HepG2 (cell line): Measurements from ENCODE around the gene ARL5A. TPM values are rescaled to one million over a fixed set of nuclear protein-coding genes. Genes with fewer than 3 reads are reported as not detected.
A peak's percentile ranks its signal among the peaks of the same experiment; 100 is the strongest.

Experiments
- EHMT2 ChIP-seq: fragments of 200-600 bp; sonication (generic); IDR thresholded peaks from 2 replicates; pipeline ENCODE4 v1.7.0; 2017; ENCODE audit warnings: antibody characterized with exemption, low read depth, low read length, borderline replicate concordance
- TCF7 ChIP-seq: sonication (generic); IDR thresholded peaks from 2 replicates; pipeline ENCODE4 v1.6.1; 2016; ENCODE audit warnings: antibody characterized with exemption, low read depth
- ZNF30 ChIP-seq: sonication (generic); formaldehyde crosslinking; IDR thresholded peaks from 2 replicates; pipeline ENCODE4 v1.5.0; 2020; ENCODE audit warnings: mild to moderate bottlenecking, missing genetic modification reagents
- ZNF44 ChIP-seq: sonication (generic); formaldehyde crosslinking; IDR thresholded peaks from 2 replicates; pipeline ENCODE4 v1.5.1; 2020; ENCODE audit warnings: mild to moderate bottlenecking, missing genetic modification reagents
- polyA plus RNA-seq, 8 experiments: library from polyadenylated mRNA; depleted of rRNA in 3 of 8; stranded (reverse) in 7 of 8; unstranded in 1 of 8; fragments of >200 nt; fragmentation: Illumina TruSeq in 4 of 8; extraction: Trizol in 4 of 8; gene quantifications; 2 replicates each; pipeline versions ENCODE4 v1.2.1 to v1.2.3, GENCODE V29; 2011 to 2016; ENCODE audit warnings: low read depth in 4 of 8, missing spikeins in 1 of 8, mixed read lengths in 1 of 8; ENCODE audit not compliant: insufficient read depth in 1 of 8
- total RNA-seq, 5 experiments: library from RNA; depleted of rRNA; stranded (reverse); fragments of >200 nt; fragmentation: Illumina TruSeq; extraction: Trizol; gene quantifications; 2 replicates each; pipeline ENCODE4 v1.2.3, GENCODE V29; 2016; ENCODE audit warnings: low read depth in 1 of 5
- TF ChIP-seq, protein P1 (sequence below): IDR thresholded peaks from 2 replicates; pipeline ENCODE4 v1.6.1; 2016; ENCODE audit warnings: missing genetic modification reagents, missing compliant biosample characterization
- TF ChIP-seq, protein P2 (sequence below): sonication (generic); formaldehyde crosslinking; IDR thresholded peaks from 2 replicates; pipeline ENCODE4 v1.5.0; 2020; ENCODE audit warnings: missing genetic modification reagents
- TF ChIP-seq, protein P3 (sequence below): sonication (generic); formaldehyde crosslinking; IDR thresholded peaks from 2 replicates; pipeline ENCODE4 v1.5.1; 2020; ENCODE audit warnings: mild to moderate bottlenecking, missing genetic modification reagents, borderline replicate concordance
- TF ChIP-seq, protein P4 (sequence below): sonication (generic); formaldehyde crosslinking; IDR thresholded peaks from 2 replicates; pipeline ENCODE4 v1.4.0; 2020; ENCODE audit warnings: missing genetic modification reagents
- TF ChIP-seq, protein P5 (sequence below): IDR thresholded peaks from 2 replicates; pipeline ENCODE4 v1.6.1; 2016; ENCODE audit warnings: missing compliant biosample characterization, missing genetic modification reagents, borderline replicate concordance
- TF ChIP-seq, protein P6 (sequence below): sonication (generic); formaldehyde crosslinking; IDR thresholded peaks from 2 replicates; pipeline ENCODE4 v1.4.0; 2020; ENCODE audit warnings: mild to moderate bottlenecking, missing genetic modification reagents

Gene ARL5A
- total and polyA plus RNA-seq, 2 of the 13 experiments (the other 11 are each of a cell fraction or from before 2014, with no cell fraction given): 47.5 to 149 TPM

DNA sequence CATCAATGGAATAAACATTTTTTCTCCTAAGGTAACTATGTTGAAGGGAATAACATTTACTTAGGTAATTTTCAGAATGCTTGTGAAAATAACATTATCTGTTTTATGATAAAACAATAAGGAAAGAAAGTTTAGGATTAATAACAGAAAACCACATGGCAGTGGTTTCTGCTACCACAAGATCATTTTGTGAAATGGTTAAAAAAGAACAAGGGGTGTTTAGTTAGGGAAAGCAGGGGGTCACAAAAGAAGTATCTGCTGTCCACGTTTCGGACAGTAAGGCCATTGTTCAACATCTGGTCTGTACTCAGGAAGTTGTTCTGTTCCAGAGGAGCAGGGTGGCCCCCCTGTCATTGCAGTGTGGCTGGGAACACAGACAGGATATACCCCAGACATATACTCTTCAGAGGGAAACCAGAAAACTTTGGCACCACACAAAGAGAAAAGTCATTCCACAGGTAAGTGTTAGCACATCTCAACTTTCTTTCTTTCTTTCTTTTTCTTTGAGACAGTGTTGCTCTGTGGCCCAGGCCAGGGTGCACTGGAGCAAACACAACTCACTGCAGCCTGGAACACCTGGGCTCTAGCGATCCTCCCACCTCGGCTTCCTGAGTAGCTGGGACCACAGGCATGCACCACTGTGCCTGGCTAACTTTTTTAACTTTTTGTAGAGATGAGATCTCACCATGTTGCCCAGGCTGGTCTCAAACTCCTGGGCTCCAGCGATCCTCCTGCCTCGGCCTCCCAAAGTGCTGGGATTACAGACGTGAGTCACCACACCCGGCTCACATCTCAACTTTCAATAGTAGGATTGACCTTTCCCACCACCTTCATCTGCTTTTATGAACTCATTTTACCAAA lies 14.8 kb upstream of the ARL5A start (continued):
- TF ChIP-seq, protein P1, sequence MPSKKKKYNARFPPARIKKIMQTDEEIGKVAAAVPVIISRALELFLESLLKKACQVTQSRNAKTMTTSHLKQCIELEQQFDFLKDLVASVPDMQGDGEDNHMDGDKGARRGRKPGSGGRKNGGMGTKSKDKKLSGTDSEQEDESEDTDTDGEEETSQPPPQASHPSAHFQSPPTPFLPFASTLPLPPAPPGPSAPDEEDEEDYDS: peak; percentile 29; the same call in 1 of the 2 replicates
- TF ChIP-seq TCF7 (no peak; the same call in none of the 2 replicates), EHMT2 (no peak; the same call in 1 of the 2 replicates), ZNF44 (CRISPR knock-in tag) (no peak), ZNF30 (CRISPR knock-in tag) (no peak)
- TF ChIP-seq, protein P2, sequence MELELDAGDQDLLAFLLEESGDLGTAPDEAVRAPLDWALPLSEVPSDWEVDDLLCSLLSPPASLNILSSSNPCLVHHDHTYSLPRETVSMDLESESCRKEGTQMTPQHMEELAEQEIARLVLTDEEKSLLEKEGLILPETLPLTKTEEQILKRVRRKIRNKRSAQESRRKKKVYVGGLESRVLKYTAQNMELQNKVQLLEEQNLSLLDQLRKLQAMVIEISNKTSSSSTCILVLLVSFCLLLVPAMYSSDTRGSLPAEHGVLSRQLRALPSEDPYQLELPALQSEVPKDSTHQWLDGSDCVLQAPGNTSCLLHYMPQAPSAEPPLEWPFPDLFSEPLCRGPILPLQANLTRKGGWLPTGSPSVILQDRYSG (CRISPR knock-in tag): no peak
- TF ChIP-seq, protein P3, sequence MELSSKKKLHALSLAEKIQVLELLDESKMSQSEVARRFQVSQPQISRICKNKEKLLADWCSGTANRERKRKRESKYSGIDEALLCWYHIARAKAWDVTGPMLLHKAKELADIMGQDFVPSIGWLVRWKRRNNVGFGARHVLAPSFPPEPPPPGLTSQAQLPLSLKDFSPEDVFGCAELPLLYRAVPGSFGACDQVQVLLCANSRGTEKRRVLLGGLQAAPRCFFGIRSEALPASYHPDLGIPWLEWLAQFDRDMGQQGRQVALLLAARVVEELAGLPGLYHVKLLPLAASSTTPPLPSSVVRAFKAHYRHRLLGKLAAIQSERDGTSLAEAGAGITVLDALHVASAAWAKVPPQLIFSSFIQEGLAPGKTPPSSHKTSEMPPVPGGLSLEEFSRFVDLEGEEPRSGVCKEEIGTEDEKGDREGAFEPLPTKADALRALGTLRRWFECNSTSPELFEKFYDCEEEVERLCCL (CRISPR knock-in tag): no peak
- TF ChIP-seq, protein P4, sequence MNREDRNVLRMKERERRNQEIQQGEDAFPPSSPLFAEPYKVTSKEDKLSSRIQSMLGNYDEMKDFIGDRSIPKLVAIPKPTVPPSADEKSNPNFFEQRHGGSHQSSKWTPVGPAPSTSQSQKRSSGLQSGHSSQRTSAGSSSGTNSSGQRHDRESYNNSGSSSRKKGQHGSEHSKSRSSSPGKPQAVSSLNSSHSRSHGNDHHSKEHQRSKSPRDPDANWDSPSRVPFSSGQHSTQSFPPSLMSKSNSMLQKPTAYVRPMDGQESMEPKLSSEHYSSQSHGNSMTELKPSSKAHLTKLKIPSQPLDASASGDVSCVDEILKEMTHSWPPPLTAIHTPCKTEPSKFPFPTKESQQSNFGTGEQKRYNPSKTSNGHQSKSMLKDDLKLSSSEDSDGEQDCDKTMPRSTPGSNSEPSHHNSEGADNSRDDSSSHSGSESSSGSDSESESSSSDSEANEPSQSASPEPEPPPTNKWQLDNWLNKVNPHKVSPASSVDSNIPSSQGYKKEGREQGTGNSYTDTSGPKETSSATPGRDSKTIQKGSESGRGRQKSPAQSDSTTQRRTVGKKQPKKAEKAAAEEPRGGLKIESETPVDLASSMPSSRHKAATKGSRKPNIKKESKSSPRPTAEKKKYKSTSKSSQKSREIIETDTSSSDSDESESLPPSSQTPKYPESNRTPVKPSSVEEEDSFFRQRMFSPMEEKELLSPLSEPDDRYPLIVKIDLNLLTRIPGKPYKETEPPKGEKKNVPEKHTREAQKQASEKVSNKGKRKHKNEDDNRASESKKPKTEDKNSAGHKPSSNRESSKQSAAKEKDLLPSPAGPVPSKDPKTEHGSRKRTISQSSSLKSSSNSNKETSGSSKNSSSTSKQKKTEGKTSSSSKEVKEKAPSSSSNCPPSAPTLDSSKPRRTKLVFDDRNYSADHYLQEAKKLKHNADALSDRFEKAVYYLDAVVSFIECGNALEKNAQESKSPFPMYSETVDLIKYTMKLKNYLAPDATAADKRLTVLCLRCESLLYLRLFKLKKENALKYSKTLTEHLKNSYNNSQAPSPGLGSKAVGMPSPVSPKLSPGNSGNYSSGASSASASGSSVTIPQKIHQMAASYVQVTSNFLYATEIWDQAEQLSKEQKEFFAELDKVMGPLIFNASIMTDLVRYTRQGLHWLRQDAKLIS (CRISPR knock-in tag): no peak
- TF ChIP-seq, protein P5, sequence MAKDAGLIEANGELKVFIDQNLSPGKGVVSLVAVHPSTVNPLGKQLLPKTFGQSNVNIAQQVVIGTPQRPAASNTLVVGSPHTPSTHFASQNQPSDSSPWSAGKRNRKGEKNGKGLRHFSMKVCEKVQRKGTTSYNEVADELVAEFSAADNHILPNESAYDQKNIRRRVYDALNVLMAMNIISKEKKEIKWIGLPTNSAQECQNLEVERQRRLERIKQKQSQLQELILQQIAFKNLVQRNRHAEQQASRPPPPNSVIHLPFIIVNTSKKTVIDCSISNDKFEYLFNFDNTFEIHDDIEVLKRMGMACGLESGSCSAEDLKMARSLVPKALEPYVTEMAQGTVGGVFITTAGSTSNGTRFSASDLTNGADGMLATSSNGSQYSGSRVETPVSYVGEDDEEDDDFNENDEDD (CRISPR knock-in tag): no peak
- TF ChIP-seq, protein P6, sequence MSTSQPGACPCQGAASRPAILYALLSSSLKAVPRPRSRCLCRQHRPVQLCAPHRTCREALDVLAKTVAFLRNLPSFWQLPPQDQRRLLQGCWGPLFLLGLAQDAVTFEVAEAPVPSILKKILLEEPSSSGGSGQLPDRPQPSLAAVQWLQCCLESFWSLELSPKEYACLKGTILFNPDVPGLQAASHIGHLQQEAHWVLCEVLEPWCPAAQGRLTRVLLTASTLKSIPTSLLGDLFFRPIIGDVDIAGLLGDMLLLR (CRISPR knock-in tag): no peak
